Placental pericyte (primary cell): Measurements from ENCODE around the gene CARD19. TPM values are rescaled to one million over a fixed set of nuclear protein-coding genes. Genes with fewer than 3 reads are reported as not detected.

Source experiments
- total RNA-seq: library from RNA; depleted of rRNA; stranded (reverse); fragments of >200 nt; gene quantifications from 2 replicates; pipeline ENCODE4 v1.2.3, GENCODE V29; 2012

The CARD19 gene
- total RNA-seq, result 53.8 and 60.0 TPM in 2 replicates

GRCh38 chr9:93096131-93096802 is at the start of gene CARD19:
Gene CARD19, plus strand, starts transcription at chr9:93096217. Its CDS starts 129 bp downstream, at chr9:93096346.

GRCh38 chr9:93058355-93059010 is 37.5 kb upstream of the CARD19 start, which contains the start of gene SUSD3:
Gene SUSD3, plus strand, starts transcription at chr9:93058701. Its CDS starts 42 bp downstream, at chr9:93058743.

GRCh38 chr9:93134015-93134739 is 38.2 kb downstream of the CARD19 start, which contains the start of gene NINJ1:
Gene NINJ1, minus strand, starts transcription at chr9:93134251. Its CDS starts 34 bp downstream, at chr9:93134217.

Other genes starting within 250 kb of the CARD19 start
- 6.1 and 12.6 TPM in 2 replicates for gene ZNF484, start 218.2 kb upstream of the CARD19 start, total RNA-seq
- gene FGD3, start 148.7 kb upstream of the CARD19 start, total RNA-seq, result not detected in 2 replicates
- not detected in 2 replicates for gene SUSD3, start 37.5 kb upstream of the CARD19 start, total RNA-seq
- 42.4 and 72.4 TPM in 2 replicates for gene NINJ1, start 38.0 kb downstream of the CARD19 start, total RNA-seq
- not detected in 2 replicates for gene WNK2, start 87.9 kb downstream of the CARD19 start, total RNA-seq